ENCODE results near the gene SMYD3. TPM values are rescaled to one million over a fixed set of nuclear protein-coding genes. Genes with fewer than 3 reads are reported as not detected.

Gene SMYD3
- total and polyA plus RNA-seq, 4 donors, result 10.5 to 40.1 (median 32.5) TPM

DNA sequence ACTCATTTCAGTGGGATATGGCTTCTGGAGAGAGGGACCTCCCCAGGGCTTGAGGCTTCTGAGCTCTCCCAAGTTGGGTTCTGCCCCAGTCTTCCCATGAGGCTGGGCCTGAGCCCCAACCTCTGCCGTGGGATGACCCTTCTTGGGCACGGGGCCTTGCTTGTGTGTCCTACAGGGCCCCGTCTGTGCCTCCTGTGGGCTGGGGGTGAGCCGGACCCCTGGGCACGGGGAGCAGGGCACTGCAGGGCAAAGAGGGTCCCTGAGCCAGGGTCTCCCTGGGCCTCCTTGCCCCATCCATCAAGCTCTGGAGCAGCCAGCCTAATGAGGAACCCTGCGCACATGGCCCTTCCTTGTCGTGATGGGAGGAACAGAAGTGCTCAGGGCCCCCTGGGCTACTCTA lies 5.2 kb upstream of the SMYD3 start:
- Histone ChIP-seq H3K9ac (ENCODE audit: insufficient read depth in 1 of 2, low read length in 2 of 2) (no peak overlapping the region), H3K4me3 (no peak overlapping the region), H3K4me1 (ENCODE audit: control insufficient read depth in 5 of 5, insufficient read depth in 5 of 5, low read length in 5 of 5) (peaks cover 0 to 2% (median 0%) of the 10 kb centered on the region in 5 donors), H3K36me3 (ENCODE audit: control insufficient read depth in 4 of 4, insufficient read depth in 4 of 4, low read length in 4 of 4) (no peaks in the 10 kb centered on the region), H3K27me3 (ENCODE audit: control insufficient read depth in 3 of 3, insufficient read depth in 3 of 3, low read length in 2 of 3) (no peaks in the 10 kb centered on the region), H3K9me3 (ENCODE audit: control insufficient read depth in 4 of 4, insufficient read depth in 3 of 4, low read length in 3 of 4) (peaks cover 0 to 26% (median 5%) of the 10 kb centered on the region in 4 donors), H3K27ac (ENCODE audit: low read depth in 1 of 2, low read length in 1 of 2) (no peak overlapping the region)
- ATAC-seq (ENCODE audit: insufficient read depth, low FRiP score) (no peak), DNase-seq (no peak)
- TF ChIP-seq, protein P1, sequence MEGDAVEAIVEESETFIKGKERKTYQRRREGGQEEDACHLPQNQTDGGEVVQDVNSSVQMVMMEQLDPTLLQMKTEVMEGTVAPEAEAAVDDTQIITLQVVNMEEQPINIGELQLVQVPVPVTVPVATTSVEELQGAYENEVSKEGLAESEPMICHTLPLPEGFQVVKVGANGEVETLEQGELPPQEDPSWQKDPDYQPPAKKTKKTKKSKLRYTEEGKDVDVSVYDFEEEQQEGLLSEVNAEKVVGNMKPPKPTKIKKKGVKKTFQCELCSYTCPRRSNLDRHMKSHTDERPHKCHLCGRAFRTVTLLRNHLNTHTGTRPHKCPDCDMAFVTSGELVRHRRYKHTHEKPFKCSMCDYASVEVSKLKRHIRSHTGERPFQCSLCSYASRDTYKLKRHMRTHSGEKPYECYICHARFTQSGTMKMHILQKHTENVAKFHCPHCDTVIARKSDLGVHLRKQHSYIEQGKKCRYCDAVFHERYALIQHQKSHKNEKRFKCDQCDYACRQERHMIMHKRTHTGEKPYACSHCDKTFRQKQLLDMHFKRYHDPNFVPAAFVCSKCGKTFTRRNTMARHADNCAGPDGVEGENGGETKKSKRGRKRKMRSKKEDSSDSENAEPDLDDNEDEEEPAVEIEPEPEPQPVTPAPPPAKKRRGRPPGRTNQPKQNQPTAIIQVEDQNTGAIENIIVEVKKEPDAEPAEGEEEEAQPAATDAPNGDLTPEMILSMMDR (IDR thresholded peaks at IDR 0.05; ENCODE audit: control extremely low read depth, extremely low read depth), result no peak
- WGBS, 2 donors, result 88 to 92% methylated on average over 7 of the region's 7 CpGs

DNA sequence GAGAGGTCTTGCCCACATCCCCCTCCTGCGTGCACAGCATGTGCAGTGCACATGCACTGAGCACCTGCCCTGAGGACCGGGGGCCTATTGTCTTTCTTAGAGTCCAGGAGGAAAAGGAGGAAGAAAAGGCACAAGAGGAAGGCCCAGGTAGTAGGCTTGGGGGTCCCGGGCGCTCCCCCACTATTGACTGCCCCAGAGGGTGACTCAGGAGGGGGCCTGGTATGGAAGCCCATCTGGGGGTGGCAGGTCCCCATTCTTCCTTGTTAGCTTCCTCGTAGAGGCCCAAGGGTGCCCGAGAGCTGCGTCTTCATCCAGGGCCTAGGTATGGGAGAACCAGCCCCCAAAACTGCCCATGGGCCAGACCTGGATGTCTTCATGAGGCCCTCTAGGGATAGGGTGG lies 4.1 kb upstream of the SMYD3 start:
- Histone ChIP-seq H3K36me3 (ENCODE audit: control insufficient read depth in 4 of 4, insufficient read depth in 4 of 4, low read length in 4 of 4) (no peaks in the 10 kb centered on the region), H3K9ac (ENCODE audit: insufficient read depth in 1 of 2, low read length in 2 of 2) (no peak overlapping the region), H3K27me3 (ENCODE audit: control insufficient read depth in 3 of 3, insufficient read depth in 3 of 3, low read length in 2 of 3) (no peaks in the 10 kb centered on the region), H3K4me3 (no peak overlapping the region), H3K4me1 (ENCODE audit: control insufficient read depth in 5 of 5, insufficient read depth in 5 of 5, low read length in 5 of 5) (peaks cover under 1 to 4% (median 2%) of the 10 kb centered on the region in 5 donors), H3K9me3 (ENCODE audit: control insufficient read depth in 4 of 4, insufficient read depth in 3 of 4, low read length in 3 of 4) (peaks cover 0 to 16% (median 3%) of the 10 kb centered on the region in 4 donors), H3K27ac (ENCODE audit: low read depth in 1 of 2, low read length in 1 of 2) (no peak overlapping the region)
- TF ChIP-seq, protein P1 (IDR thresholded peaks at IDR 0.05; ENCODE audit: control extremely low read depth, extremely low read depth), result no peak
- WGBS, 2 donors, result 98% methylated on average over 6 to 7 of the region's 7 CpGs
- DNase-seq (no peak), ATAC-seq (ENCODE audit: insufficient read depth, low FRiP score) (no peak)

DNA sequence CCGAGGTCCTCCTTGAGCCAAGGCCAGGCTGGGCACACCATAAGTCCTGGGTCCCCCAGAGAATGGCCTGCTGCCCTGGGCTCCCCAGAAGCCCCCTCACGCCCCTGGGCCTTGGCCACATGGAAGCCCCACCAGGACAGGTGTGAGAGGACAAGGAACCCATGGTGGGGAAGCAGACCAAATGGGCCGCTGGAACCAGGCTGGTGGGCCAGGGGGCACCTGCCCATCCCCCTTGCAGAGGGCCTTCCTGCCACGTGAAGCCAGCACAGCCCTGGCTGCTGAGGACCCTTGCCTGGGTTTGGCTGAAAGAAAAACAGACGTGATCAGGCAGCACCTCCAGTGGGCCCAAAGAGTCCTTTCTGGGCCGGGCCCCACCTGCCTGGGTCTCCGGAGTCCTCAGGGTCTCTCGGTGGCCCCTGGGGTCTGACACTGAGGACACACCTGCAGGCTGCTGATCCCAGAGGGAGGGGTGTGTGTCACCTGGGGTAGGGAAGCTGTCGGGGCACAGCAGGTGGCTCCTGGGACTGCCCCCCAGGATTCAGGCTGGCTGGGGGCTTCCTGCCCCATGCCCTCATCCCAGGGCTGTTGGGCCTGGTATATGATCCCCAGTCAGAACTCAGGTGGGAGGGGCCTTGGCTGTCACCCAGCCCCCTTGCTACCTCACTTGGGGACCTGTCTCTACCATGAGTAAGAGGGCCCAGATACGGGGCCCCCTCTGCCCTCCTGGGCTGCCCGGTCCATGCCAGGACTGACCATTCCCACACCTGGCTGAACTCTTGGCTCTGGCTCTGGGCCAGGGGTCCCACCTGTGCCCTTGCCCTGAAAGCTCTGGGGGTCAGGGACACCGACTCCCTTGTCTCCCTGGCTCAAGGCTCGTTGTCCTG lies 3.3 kb upstream of the SMYD3 start:
- no peak overlapping the region for H3K27ac ChIP-seq (ENCODE audit: low read depth in 1 of 2, low read length in 1 of 2)
- 93 to 95% methylated on average over 13 of the region's 13 CpGs for WGBS, 2 donors
- H3K4me3 ChIP-seq, result no peak overlapping the region
- TF ChIP-seq, protein P1 (IDR thresholded peaks at IDR 0.05; ENCODE audit: control extremely low read depth, extremely low read depth), result no peak
- H3K36me3 ChIP-seq (ENCODE audit: control insufficient read depth in 4 of 4, insufficient read depth in 4 of 4, low read length in 4 of 4), result no peaks in the 10 kb centered on the region
- peaks cover 2 to 11% (median 4%) of the 10 kb centered on the region in 5 donors for H3K4me1 ChIP-seq (ENCODE audit: control insufficient read depth in 5 of 5, insufficient read depth in 5 of 5, low read length in 5 of 5)
- ATAC-seq (ENCODE audit: insufficient read depth, low FRiP score) (no peak), DNase-seq (no peak)
- H3K27me3 ChIP-seq (ENCODE audit: control insufficient read depth in 3 of 3, insufficient read depth in 3 of 3, low read length in 2 of 3), result no peaks in the 10 kb centered on the region
- H3K9ac ChIP-seq (ENCODE audit: insufficient read depth in 1 of 2, low read length in 2 of 2), result no peak overlapping the region
- peaks cover 0 to 14% (median 3%) of the 10 kb centered on the region in 4 donors for H3K9me3 ChIP-seq (ENCODE audit: control insufficient read depth in 4 of 4, insufficient read depth in 3 of 4, low read length in 3 of 4)
